HEK293 (cell line): Measurements from ENCODE around the gene SPEG.

ENCODE experiments used
- CTCF ChIA-PET: fragments of 350-600 bp; formaldehyde crosslinking; extraction: SDS; loops from one replicate; lab custom pipeline; 2021; ENCODE audit warnings: antibody characterized with exemption; lab: Yijun Ruan, JAX
- POLR2A ChIA-PET: fragments of 300-600 bp; formaldehyde crosslinking; extraction: SDS; loops from one replicate; lab custom pipeline; 2020; ENCODE audit warnings: antibody characterized with exemption, inconsistent platforms; lab: Yijun Ruan, JAX
- H3K27ac ChIP-seq: fragments of 200-500 bp; sonication (Bioruptor generic); 2 replicates; pipeline ENCODE4 v1.5.1; 2014; ENCODE audit warnings: low read depth, low read length, control low read depth, inconsistent platforms; ENCODE audit errors: extremely low read depth
- H3K36me3 ChIP-seq, 2 experiments: fragments of 200-500 bp in 1 of 2; sonication (Bioruptor generic) in 1 of 2; 1 replicate in 1 of 2; 2 replicates in 1 of 2; pipeline ENCODE4 v1.5.1; 2014 to 2017; ENCODE audit warnings: inconsistent platforms in 2 of 2, low read length in 2 of 2; ENCODE audit not compliant: control insufficient read depth in 2 of 2, insufficient read depth in 1 of 2
- H3K4me1 ChIP-seq: fragments of 200-500 bp; sonication (Bioruptor generic); 2 replicates; pipeline ENCODE4 v1.5.1; 2014; ENCODE audit warnings: mild to moderate bottlenecking, low read length, inconsistent platforms; ENCODE audit not compliant: control insufficient read depth, insufficient read depth
- H3K4me3 ChIP-seq: 2 replicates; pipeline ENCODE4 v1.5.1; 2011; ENCODE audit warnings: low read depth, mild to moderate bottlenecking, control low read depth, low read length, moderate library complexity
- H3K9me3 ChIP-seq: fragments of 200-500 bp; sonication (Bioruptor generic); 2 replicates; pipeline ENCODE4 v1.5.1; 2014; ENCODE audit warnings: low read depth, low read length, inconsistent platforms; ENCODE audit not compliant: control insufficient read depth, insufficient read depth
- BCL11B ChIP-seq: fragments of 450-650 bp; formaldehyde crosslinking; IDR thresholded peaks from 2 replicates; pipeline ENCODE4 v1.5.1; 2016; ENCODE audit warnings: low read depth, missing biosample characterization, missing genetic modification characterization
- KLF10 ChIP-seq: fragments of 450-650 bp; IDR thresholded peaks from 2 replicates; pipeline ENCODE4 v1.5.1; 2018; ENCODE audit warnings: missing biosample characterization, mild to moderate bottlenecking, missing genetic modification characterization
- TCF7L2 ChIP-seq: IDR thresholded peaks from 2 replicates; pipeline ENCODE4 v1.6.1; 2011; ENCODE audit warnings: low read depth, mild to moderate bottlenecking, inconsistent platforms, low read length, moderate library complexity, borderline replicate concordance
- TRIM28 ChIP-seq: IDR thresholded peaks from 2 replicates; pipeline ENCODE4 v1.6.1; 2011; ENCODE audit warnings: low read length, control low read depth, borderline replicate concordance
- ZBTB1 ChIP-seq: fragments of 450-650 bp; formaldehyde crosslinking; IDR thresholded peaks from 2 replicates; pipeline ENCODE4 v1.5.1; 2016; ENCODE audit warnings: missing biosample characterization, missing genetic modification characterization
- ZNF146 ChIP-seq: fragments of 450-650 bp; formaldehyde crosslinking; IDR thresholded peaks from 2 replicates; pipeline ENCODE4 v1.5.1; 2016; ENCODE audit warnings: missing biosample characterization, missing genetic modification characterization
- ZNF157 ChIP-seq: fragments of 450-650 bp; formaldehyde crosslinking; IDR thresholded peaks from 2 replicates; pipeline ENCODE4 v1.5.1; 2016; ENCODE audit warnings: missing biosample characterization, missing genetic modification characterization
- ZNF169 ChIP-seq: fragments of 450-650 bp; formaldehyde crosslinking; IDR thresholded peaks from 2 replicates; pipeline ENCODE4 v1.5.1; 2016; ENCODE audit warnings: missing biosample characterization, missing genetic modification characterization
- ZNF501 ChIP-seq: fragments of 450-650 bp; formaldehyde crosslinking; IDR thresholded peaks from 2 replicates; pipeline ENCODE4 v1.5.1; 2016; ENCODE audit warnings: missing biosample characterization, missing genetic modification characterization
- ZNF514 ChIP-seq: fragments of 450-650 bp; formaldehyde crosslinking; IDR thresholded peaks from 2 replicates; pipeline ENCODE4 v1.5.1; 2016; ENCODE audit warnings: missing biosample characterization, missing genetic modification characterization
- ZNF529 ChIP-seq: fragments of 450-650 bp; formaldehyde crosslinking; IDR thresholded peaks from 2 replicates; pipeline ENCODE4 v1.5.1; 2017; ENCODE audit warnings: missing genetic modification characterization, missing biosample characterization; ENCODE audit not compliant: insufficient replicate concordance
- ZNF548 ChIP-seq: fragments of 450-650 bp; formaldehyde crosslinking; IDR thresholded peaks from 2 replicates; pipeline ENCODE4 v1.5.1; 2016; ENCODE audit warnings: missing biosample characterization, missing genetic modification characterization
- ZNF785 ChIP-seq: fragments of 450-650 bp; formaldehyde crosslinking; IDR thresholded peaks from 2 replicates; pipeline ENCODE4 v1.5.1; 2016; ENCODE audit warnings: missing biosample characterization, missing genetic modification characterization
- ZSCAN16 ChIP-seq: fragments of 450-650 bp; formaldehyde crosslinking; IDR thresholded peaks from 2 replicates; pipeline ENCODE4 v1.5.1; 2016; ENCODE audit warnings: missing biosample characterization, missing genetic modification characterization
- TF ChIP-seq, protein P1 (sequence below): fragments of 450-650 bp; formaldehyde crosslinking; IDR thresholded peaks from 2 replicates; pipeline ENCODE4 v1.5.1; 2016; ENCODE audit warnings: missing biosample characterization, missing genetic modification characterization
- TF ChIP-seq, protein P2 (sequence below): fragments of 450-650 bp; formaldehyde crosslinking; IDR thresholded peaks from 2 replicates; pipeline ENCODE4 v1.5.1; 2016; ENCODE audit warnings: missing biosample characterization, missing genetic modification characterization
- TF ChIP-seq, protein P3 (sequence below): fragments of 450-650 bp; formaldehyde crosslinking; IDR thresholded peaks from 2 replicates; pipeline ENCODE4 v1.5.1; 2016; ENCODE audit warnings: missing biosample characterization, missing genetic modification characterization
- TF ChIP-seq, protein P4 (sequence below): fragments of 450-650 bp; formaldehyde crosslinking; IDR thresholded peaks from 2 replicates; pipeline ENCODE4 v1.5.1; 2016; ENCODE audit warnings: missing biosample characterization, missing genetic modification characterization
- TF ChIP-seq, protein P5 (sequence below): fragments of 450-650 bp; formaldehyde crosslinking; IDR thresholded peaks from 2 replicates; pipeline ENCODE4 v1.5.1; 2016; ENCODE audit warnings: missing biosample characterization, missing genetic modification characterization

Gene SPEG

DNA sequence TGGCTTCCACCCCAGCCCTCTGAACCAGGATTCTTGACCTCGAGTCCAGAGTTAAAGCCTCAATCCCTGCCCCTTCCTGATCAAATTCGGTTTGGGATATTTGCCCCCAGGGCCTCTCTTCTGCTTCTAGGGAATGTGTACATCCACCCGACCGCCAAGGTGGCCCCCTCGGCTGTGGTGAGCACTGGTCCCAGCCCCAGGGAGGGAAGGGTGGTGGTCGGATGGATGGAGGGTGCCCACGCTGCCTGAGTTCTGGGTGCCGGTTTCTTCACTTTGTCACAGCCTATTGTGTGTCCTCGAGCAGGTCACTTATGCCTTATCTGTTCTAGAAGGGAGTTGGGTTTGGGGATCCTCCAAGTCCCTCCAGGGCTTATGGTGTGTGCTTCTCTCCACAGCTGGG lies 70.9 kb downstream of the SPEG start:
- H3K36me3 ChIP-seq: peaks cover 0 to 53% of the 10 kb centered on the region in 2 experiments; a peak in 2 of 3 replicates
- POLR2A ChIA-PET: no interaction called here
- TF ChIP-seq KLF10 (tag by site-specific recombination) (no peak), ZNF501 (tag by site-specific recombination) (no peak), ZSCAN16 (no peak), ZNF157 (tag by site-specific recombination) (no peak), TCF7L2 (no peak), ZNF146 (tag by site-specific recombination) (no peak), ZNF514 (no peak), ZNF548 (tag by site-specific recombination) (no peak), ZBTB1 (no peak), ZNF169 (tag by site-specific recombination) (no peak), TRIM28 (no peak), ZNF529 (tag by site-specific recombination) (no peak), ZNF785 (no peak), BCL11B (tag by site-specific recombination) (no peak)
- TF ChIP-seq, protein P1, sequence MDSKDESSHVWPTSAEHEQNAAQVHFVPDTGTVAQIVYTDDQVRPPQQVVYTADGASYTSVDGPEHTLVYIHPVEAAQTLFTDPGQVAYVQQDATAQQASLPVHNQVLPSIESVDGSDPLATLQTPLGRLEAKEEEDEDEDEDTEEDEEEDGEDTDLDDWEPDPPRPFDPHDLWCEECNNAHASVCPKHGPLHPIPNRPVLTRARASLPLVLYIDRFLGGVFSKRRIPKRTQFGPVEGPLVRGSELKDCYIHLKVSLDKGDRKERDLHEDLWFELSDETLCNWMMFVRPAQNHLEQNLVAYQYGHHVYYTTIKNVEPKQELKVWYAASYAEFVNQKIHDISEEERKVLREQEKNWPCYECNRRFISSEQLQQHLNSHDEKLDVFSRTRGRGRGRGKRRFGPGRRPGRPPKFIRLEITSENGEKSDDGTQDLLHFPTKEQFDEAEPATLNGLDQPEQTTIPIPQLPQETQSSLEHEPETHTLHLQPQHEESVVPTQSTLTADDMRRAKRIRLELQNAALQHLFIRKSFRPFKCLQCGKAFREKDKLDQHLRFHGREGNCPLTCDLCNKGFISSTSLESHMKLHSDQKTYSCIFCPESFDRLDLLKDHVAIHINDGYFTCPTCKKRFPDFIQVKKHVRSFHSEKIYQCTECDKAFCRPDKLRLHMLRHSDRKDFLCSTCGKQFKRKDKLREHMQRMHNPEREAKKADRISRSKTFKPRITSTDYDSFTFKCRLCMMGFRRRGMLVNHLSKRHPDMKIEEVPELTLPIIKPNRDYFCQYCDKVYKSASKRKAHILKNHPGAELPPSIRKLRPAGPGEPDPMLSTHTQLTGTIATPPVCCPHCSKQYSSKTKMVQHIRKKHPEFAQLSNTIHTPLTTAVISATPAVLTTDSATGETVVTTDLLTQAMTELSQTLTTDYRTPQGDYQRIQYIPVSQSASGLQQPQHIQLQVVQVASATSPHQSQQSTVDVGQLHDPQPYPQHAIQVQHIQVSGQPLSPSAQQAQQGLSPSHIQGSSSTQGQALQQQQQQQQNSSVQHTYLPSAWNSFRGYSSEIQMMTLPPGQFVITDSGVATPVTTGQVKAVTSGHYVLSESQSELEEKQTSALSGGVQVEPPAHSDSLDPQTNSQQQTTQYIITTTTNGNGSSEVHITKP (tag by site-specific recombination): no peak
- TF ChIP-seq, protein P2, sequence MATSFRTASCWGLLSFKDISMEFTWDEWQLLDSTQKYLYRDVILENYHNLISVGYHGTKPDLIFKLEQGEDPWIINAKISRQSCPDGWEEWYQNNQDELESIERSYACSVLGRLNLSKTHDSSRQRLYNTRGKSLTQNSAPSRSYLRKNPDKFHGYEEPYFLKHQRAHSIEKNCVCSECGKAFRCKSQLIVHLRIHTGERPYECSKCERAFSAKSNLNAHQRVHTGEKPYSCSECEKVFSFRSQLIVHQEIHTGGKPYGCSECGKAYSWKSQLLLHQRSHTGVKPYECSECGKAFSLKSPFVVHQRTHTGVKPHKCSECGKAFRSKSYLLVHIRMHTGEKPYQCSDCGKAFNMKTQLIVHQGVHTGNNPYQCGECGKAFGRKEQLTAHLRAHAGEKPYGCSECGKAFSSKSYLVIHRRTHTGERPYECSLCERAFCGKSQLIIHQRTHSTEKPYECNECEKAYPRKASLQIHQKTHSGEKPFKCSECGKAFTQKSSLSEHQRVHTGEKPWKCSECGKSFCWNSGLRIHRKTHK (tag by site-specific recombination): no peak
- TF ChIP-seq, protein P3, sequence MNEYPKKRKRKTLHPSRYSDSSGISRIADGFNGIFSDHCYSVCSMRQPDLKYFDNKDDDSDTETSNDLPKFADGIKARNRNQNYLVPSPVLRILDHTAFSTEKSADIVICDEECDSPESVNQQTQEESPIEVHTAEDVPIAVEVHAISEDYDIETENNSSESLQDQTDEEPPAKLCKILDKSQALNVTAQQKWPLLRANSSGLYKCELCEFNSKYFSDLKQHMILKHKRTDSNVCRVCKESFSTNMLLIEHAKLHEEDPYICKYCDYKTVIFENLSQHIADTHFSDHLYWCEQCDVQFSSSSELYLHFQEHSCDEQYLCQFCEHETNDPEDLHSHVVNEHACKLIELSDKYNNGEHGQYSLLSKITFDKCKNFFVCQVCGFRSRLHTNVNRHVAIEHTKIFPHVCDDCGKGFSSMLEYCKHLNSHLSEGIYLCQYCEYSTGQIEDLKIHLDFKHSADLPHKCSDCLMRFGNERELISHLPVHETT (tag by site-specific recombination): no peak
- TF ChIP-seq, protein P4, sequence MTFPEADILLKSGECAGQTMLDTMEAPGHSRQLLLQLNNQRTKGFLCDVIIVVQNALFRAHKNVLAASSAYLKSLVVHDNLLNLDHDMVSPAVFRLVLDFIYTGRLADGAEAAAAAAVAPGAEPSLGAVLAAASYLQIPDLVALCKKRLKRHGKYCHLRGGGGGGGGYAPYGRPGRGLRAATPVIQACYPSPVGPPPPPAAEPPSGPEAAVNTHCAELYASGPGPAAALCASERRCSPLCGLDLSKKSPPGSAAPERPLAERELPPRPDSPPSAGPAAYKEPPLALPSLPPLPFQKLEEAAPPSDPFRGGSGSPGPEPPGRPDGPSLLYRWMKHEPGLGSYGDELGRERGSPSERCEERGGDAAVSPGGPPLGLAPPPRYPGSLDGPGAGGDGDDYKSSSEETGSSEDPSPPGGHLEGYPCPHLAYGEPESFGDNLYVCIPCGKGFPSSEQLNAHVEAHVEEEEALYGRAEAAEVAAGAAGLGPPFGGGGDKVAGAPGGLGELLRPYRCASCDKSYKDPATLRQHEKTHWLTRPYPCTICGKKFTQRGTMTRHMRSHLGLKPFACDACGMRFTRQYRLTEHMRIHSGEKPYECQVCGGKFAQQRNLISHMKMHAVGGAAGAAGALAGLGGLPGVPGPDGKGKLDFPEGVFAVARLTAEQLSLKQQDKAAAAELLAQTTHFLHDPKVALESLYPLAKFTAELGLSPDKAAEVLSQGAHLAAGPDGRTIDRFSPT: no peak
- TF ChIP-seq, protein P5, sequence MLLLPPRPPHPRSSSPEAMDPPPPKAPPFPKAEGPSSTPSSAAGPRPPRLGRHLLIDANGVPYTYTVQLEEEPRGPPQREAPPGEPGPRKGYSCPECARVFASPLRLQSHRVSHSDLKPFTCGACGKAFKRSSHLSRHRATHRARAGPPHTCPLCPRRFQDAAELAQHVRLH: no peak
- TF ChIP-seq, all 188 proteins: peak for 0
- Histone ChIP-seq H3K4me3 (no peak overlapping the region), H3K27ac (no peak overlapping the region), H3K9me3 (no peaks in the 10 kb centered on the region), H3K4me1 (peaks cover 2% of the 10 kb centered on the region)
- CTCF ChIA-PET: no interaction called here
